Caco-2 (cell line): Measurements from ENCODE around the gene ACP6. TPM values are rescaled to one million over a fixed set of nuclear protein-coding genes. Genes with fewer than 3 reads are reported as not detected.

Experiments used
- BruUV-seq: library from RNA; stranded (reverse); fragments of 400-500 nt; replicated peaks from 2 replicates; lab custom pipeline; 2021; lab: Mats Ljungman, UMichigan
- CTCF ChIA-PET: fragments of 300-600 bp; sonication (Branson Sonifier 250); formaldehyde crosslinking; loops from one replicate; lab custom pipeline; 2022; ENCODE audit warnings: antibody characterized with exemption; lab: Charles Lee
- POLR2A ChIA-PET: fragments of 300-600 bp; sonication (Branson Sonifier 250); formaldehyde crosslinking; loops from one replicate; lab custom pipeline; 2022; ENCODE audit warnings: antibody characterized with exemption; lab: Charles Lee
- DNase-seq, 2 experiments: peaks; one replicate each; pipeline versions ENCODE4 v3.0.0 to v3.0.0-alpha.2; 2020 to 2022
- H3K27me3 ChIP-seq: replicated peaks from 2 replicates; pipeline ENCODE4 v1.6.0; 2011; ENCODE audit warnings: low read length; ENCODE audit not compliant: control insufficient read depth, insufficient read depth
- H3K36me3 ChIP-seq: 2 replicates; pipeline ENCODE4 v1.5.1; 2011; ENCODE audit warnings: low read length; ENCODE audit not compliant: control insufficient read depth, insufficient read depth
- H3K4me1 ChIP-seq: fragments of 250-450 bp; sonication (Bioruptor Pico); 2 replicates; pipeline ENCODE4 v1.5.1; 2020; ENCODE audit warnings: mild to moderate bottlenecking
- H3K4me3 ChIP-seq: 2 replicates; pipeline ENCODE4 v1.5.1; 2011; ENCODE audit warnings: low read depth, mild to moderate bottlenecking, control low read depth, low read length
- H3K9me3 ChIP-seq: fragments of 250-450 bp; sonication (Bioruptor Pico); 2 replicates; pipeline ENCODE4 v1.5.1; 2020; ENCODE audit warnings: mild to moderate bottlenecking, moderate library complexity
- H3K27ac Mint-ChIP-seq: one replicate; pipeline ENCODE4 v1.8.0; 2022; ENCODE audit warnings: mixed read lengths; ENCODE audit not compliant: unreplicated experiment
- H3K27me3 Mint-ChIP-seq: one replicate; pipeline ENCODE4 v1.8.0; 2022; ENCODE audit warnings: mixed read lengths; ENCODE audit not compliant: insufficient read depth, unreplicated experiment
- H3K36me3 Mint-ChIP-seq: one replicate; pipeline ENCODE4 v1.8.0; 2022; ENCODE audit warnings: mild to moderate bottlenecking, mixed read lengths; ENCODE audit not compliant: insufficient read depth, unreplicated experiment
- H3K4me1 Mint-ChIP-seq: one replicate; pipeline ENCODE4 v1.8.0; 2022; ENCODE audit warnings: low read depth, mixed read lengths; ENCODE audit not compliant: unreplicated experiment
- H3K4me3 Mint-ChIP-seq: one replicate; pipeline ENCODE4 v1.8.0; 2022; ENCODE audit warnings: mild to moderate bottlenecking, moderate library complexity, mixed read lengths; ENCODE audit not compliant: unreplicated experiment
- H3K9me3 Mint-ChIP-seq: one replicate; pipeline ENCODE4 v1.8.0; 2022; ENCODE audit warnings: mixed read lengths; ENCODE audit not compliant: unreplicated experiment
- CTCF ChIP-seq, 2 experiments: fragments of 200-600 bp in 1 of 2; IDR thresholded peaks; 1 replicate in 1 of 2; 2 replicates in 1 of 2; pipeline versions ENCODE4 v1.5.1 to v1.8.0; 2011 to 2022; ENCODE audit warnings: antibody characterized with exemption in 1 of 2, control low read depth in 1 of 2, inconsistent platforms in 1 of 2, low read depth in 1 of 2, low read length in 1 of 2, mild to moderate bottlenecking in 1 of 2, moderate library complexity in 1 of 2; ENCODE audit not compliant: insufficient read depth in 1 of 2, severe bottlenecking in 1 of 2, unreplicated experiment in 1 of 2
- intact Hi-C: fragments of 100-400 bp; cut with micrococcal nuclease; formaldehyde crosslinking; loops from one replicate; pipeline ENCODE4 v1.10.0; 2022; ENCODE audit not compliant: unreplicated experiment
- total RNA-seq: library from RNA; stranded (reverse); gene quantifications from 2 replicates; pipeline ENCODE4 v1.2.3, GENCODE V29; 2022

Gene ACP6
- total RNA-seq, 1 experiment from 2014 or later = 24.6 TPM

- no TSS peak for BruUV-seq
- no peak for DNase-seq
- CTCF ChIA-PET = no interaction called here
These were observed 47.4 kb upstream of the ACP6 start for GRCh38 chr1:147717706-147718097.

GRCh38 chr1:147717051-147717705 is 46.9 kb upstream of the ACP6 start:
- ChIA-PET POLR2A (no interaction called here), CTCF (no interaction called here)
- Histone ChIP-seq H3K36me3 (no peaks in the 10 kb centered on the region; the same call in 1 of the 2 replicates), H3K4me3 (no peak overlapping the region), H3K27me3 (no peaks in the 10 kb centered on the region), H3K4me1 (no peaks in the 10 kb centered on the region), H3K9me3 (peaks cover 11% of the 10 kb centered on the region; the same call in 1 of the 2 replicates)
- no peak overlapping the region for H3K4me3 Mint-ChIP-seq
- no peak for DNase-seq
- H3K27ac Mint-ChIP-seq = no peak overlapping the region
- peaks cover 9% of the 10 kb centered on the region for H3K27me3 Mint-ChIP-seq
- no peak for TF ChIP-seq CTCF (IDR thresholded peaks at IDR 0.05; ENCODE audit: insufficient read depth in 1 of 2, low read depth in 1 of 2, low read length in 1 of 2, severe bottlenecking in 1 of 2, unreplicated experiment in 1 of 2)
- no peaks in the 10 kb centered on the region for H3K4me1 Mint-ChIP-seq
- no TSS peak for BruUV-seq
- no peaks in the 10 kb centered on the region for H3K9me3 Mint-ChIP-seq
- intact Hi-C loops = no loop called here
- H3K36me3 Mint-ChIP-seq = no peaks in the 10 kb centered on the region

More at GRCh38 chr1:147717706-147718097, 47.4 kb upstream of the ACP6 start:
- no peak overlapping the region for H3K27ac Mint-ChIP-seq
- POLR2A ChIA-PET = no interaction called here
- H3K4me1 Mint-ChIP-seq = no peaks in the 10 kb centered on the region
- no peaks in the 10 kb centered on the region for H3K9me3 Mint-ChIP-seq
- H3K4me3 ChIP-seq = no peak overlapping the region
- intact Hi-C loops = no loop called here
- no peak overlapping the region for H3K4me3 Mint-ChIP-seq
- H3K4me1 ChIP-seq = no peaks in the 10 kb centered on the region
- no peak for TF ChIP-seq CTCF (IDR thresholded peaks at IDR 0.05; ENCODE audit: insufficient read depth in 1 of 2, low read depth in 1 of 2, low read length in 1 of 2, severe bottlenecking in 1 of 2, unreplicated experiment in 1 of 2)
- H3K27me3 ChIP-seq = no peaks in the 10 kb centered on the region
- H3K36me3 ChIP-seq = no peaks in the 10 kb centered on the region; the same call in 1 of the 2 replicates
- peaks cover 11% of the 10 kb centered on the region; the same call in 1 of the 2 replicates for H3K9me3 ChIP-seq
- no peaks in the 10 kb centered on the region for H3K36me3 Mint-ChIP-seq
- peaks cover 9% of the 10 kb centered on the region for H3K27me3 Mint-ChIP-seq

GRCh38 chr1:147712605-147713004 is 42.3 kb upstream of the ACP6 start:
- TF ChIP-seq CTCF (IDR thresholded peaks at IDR 0.05; ENCODE audit: insufficient read depth in 1 of 2, low read depth in 1 of 2, low read length in 1 of 2, severe bottlenecking in 1 of 2, unreplicated experiment in 1 of 2) = no peak
- H3K4me3 Mint-ChIP-seq = no peak overlapping the region
- H3K36me3 Mint-ChIP-seq = no peaks in the 10 kb centered on the region
- intact Hi-C loops = no loop called here
- CTCF ChIA-PET = no interaction called here
- no peak overlapping the region for H3K4me3 ChIP-seq
- H3K4me1 ChIP-seq = no peaks in the 10 kb centered on the region
- H3K27me3 Mint-ChIP-seq = peaks cover 24% of the 10 kb centered on the region
- H3K27ac Mint-ChIP-seq = no peak overlapping the region
- no peaks in the 10 kb centered on the region for H3K9me3 ChIP-seq
- BruUV-seq = no TSS peak
- no peaks in the 10 kb centered on the region for H3K9me3 Mint-ChIP-seq
- H3K4me1 Mint-ChIP-seq = peaks cover 6% of the 10 kb centered on the region
- POLR2A ChIA-PET = no interaction called here
- no peaks in the 10 kb centered on the region for H3K36me3 ChIP-seq
- DNase-seq = no peak
- H3K27me3 ChIP-seq = no peaks in the 10 kb centered on the region
